HT1080 (cell line): ENCODE measurements around the gene KRTAP19-1. TPM values are rescaled to one million over a fixed set of nuclear protein-coding genes. Genes with fewer than 3 reads are reported as not detected.
"Not testable (repeated sequence)": the region's sequence is repeated elsewhere in the genome, so short reads cannot be mapped to it uniquely, and the experiment has no call there.

Experiments used
- DNase-seq: peaks from one replicate; pipeline ENCODE4 v3.0.0-alpha.2; 2015; ENCODE audit warnings: low read depth
- polyA plus RNA-seq, 2 experiments: library from polyadenylated mRNA; depleted of rRNA; stranded (reverse); fragments of >200 nt; gene quantifications; 2 replicates each; pipeline ENCODE4 v1.2.3, GENCODE V29; 2015
- total RNA-seq: library from RNA; depleted of rRNA; stranded (reverse); fragments of >200 nt; shearing (Covaris generic); gene quantifications from 2 replicates; pipeline ENCODE4 v1.2.3, GENCODE V29; 2014; rRNA removed

The KRTAP19-1 gene
- not detected in 2 replicates for total RNA-seq
- polyA plus RNA-seq (2015; cell fraction: cytosol; rRNA removed) = not detected in 2 replicates
- polyA plus RNA-seq (2015; cell fraction: nucleus; rRNA removed) = not detected in 2 replicates

DNA sequence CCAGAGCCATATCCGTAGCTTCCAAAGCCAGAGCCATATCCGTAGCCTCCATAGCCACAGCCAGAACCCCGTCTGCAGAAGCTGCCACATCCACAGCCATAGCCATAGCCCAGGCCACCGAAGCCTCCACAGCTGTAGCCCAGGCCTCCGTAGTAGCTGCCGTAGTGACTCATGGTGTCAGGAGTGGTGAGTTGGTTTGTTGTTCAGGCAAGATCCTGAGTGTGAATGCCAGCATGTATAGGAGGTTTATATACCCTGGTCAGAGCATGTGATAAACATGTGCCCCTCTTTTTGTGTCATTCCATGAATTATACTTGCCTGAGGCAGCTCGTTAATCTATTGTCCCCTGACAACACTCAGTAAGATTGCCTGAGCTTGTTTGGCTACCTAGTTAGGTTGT is at the start of gene KRTAP19-1:
KRTAP19-1 (minus strand) TSS at position 223 of the 400 bp plus-strand sequence; CDS start at position 173, 50 bp downstream.
- DNase-seq = peak; percentile 37

DNA sequence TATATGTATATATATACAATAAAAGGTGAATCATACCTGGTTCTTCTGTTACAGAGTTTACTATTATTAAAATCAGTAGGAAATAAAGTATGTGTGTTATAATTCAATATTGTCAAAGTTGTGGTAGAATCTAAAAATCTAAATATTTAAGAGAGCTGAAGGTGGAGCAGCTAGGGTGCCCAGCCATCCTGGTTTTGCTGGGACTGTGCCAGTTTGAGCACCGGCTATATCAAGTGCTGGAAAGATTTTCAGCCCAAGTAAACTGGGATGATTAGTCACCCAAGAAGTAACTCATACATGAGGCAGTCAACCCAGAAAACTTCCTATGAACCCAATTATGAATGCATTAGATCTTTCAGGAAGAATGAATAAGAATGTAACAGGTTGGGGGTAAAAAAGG is 38.7 kb upstream of the KRTAP19-1 start:
- DNase-seq = no peak

DNA sequence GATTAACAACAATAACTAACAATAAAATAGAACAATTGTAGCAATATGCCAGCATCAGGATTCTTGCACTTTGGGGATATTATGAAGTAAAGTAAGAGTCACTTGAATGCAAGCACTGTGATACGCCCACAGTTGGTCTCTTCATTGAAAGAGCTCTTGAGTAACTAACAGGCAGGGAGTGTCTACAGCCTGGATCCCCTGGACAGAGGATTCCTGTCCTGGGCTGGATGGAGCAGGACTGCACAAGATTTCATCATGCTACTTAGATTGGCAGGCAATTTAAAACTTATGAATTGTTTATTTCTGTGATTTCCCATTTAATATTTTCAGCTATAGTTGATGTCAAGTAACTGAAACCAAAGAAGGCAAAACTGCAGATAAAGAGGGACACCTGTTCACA is 35.5 kb upstream of the KRTAP19-1 start:
- no peak for DNase-seq

DNA sequence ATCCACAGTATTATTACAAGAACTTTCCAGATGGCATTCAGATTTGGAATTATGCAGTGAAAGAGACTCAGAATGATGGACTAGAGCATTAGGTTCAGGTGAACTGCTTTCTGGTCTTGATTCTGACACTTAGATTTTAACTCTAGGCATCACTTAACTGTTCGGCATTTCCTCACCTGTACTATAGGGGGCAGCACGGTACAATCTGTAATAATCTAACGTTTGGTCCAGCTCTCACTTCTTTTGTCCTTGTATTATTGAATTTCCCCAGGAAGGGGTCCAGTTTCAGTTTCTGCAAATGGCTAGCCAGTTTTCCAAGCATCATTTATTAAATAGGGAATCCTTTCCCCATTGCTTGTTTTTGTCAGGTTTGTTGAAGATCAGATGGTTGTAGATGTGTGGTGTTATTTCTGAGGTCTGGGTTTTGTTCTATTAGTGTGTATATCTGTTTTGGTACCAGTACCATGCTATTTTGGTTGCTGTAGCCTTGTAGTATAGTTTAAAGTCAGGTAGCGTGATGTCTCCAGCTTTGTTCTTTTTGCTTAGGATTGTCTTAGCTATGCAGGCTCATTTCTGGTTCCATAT is 25.5 kb upstream of the KRTAP19-1 start:
- not testable (repeated sequence) for DNase-seq

DNA sequence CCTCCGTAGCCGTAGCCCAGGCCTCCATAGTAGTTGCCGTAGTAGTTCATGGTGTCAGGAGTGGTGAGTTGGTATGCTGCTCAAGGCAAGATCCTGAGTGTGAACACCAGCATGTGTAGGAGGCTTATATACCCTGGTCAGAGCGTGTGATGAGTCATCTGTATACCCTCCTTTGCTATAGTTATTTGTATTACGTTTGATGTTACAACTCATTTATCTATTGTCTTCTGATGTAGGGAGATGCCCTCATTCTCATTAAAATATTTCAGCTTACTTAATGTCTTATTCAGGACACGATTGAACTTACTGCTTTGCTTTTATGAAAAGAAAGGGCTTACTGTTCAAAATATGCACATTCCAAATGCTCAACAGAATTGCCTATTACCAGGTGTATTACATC is 21.9 kb upstream of the KRTAP19-1 start, which contains the start of gene KRTAP19-5:
KRTAP19-5 (minus strand) TSS at position 101 of the 400 bp plus-strand sequence; CDS start at position 50, 51 bp downstream.
- no peak for DNase-seq

DNA sequence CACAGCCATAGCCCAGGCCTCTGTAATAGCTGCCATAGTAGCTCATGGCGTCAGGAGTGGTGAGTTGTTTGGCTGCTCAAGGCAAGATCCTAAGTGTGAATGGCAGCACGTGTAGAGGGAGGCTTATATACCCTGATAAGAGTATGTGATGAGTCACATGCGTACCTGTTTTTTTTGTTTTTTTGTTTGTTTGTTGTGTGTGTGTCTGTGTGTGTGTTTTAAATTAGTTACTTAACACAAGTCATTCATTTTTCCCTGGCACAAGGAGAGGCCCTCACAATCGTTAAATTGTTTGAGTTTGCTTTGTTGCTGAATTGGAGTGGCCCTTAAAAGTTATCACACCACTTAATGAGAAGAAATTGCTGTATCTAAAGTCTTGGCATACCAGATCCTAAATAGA is 16.9 kb upstream of the KRTAP19-1 start, which contains the start of gene KRTAP19-4:
KRTAP19-4 (minus strand) TSS at position 101 of the 400 bp plus-strand sequence; CDS start at position 46, 55 bp downstream.
- DNase-seq = no peak

DNA sequence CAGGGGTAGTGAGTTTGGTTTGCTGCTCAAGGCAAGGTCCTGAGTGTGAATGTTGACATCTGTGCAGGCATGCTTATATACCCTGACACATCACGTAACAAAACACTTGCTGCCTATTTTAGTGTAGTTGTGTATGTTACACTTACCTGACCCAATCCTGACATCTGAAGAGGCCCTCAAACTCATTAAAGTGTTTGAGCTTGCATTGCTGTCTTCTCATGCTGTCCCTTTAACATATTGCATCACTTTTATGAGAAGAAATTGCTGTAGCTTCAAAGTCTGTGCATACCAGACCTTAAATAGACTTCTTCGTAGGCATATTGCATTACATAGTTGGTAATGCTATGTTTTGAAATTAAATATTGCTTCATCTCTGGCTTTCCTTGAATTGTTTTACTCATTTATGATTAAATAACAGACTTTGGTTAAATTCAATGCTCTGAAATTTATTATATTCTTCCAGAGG is 11.8 kb upstream of the KRTAP19-1 start, which contains the start of gene KRTAP19-3:
KRTAP19-3 (minus strand) TSS at position 51 of the 466 bp plus-strand sequence. CDS start 56 bp downstream, outside the sequence.
- DNase-seq = no peak

DNA sequence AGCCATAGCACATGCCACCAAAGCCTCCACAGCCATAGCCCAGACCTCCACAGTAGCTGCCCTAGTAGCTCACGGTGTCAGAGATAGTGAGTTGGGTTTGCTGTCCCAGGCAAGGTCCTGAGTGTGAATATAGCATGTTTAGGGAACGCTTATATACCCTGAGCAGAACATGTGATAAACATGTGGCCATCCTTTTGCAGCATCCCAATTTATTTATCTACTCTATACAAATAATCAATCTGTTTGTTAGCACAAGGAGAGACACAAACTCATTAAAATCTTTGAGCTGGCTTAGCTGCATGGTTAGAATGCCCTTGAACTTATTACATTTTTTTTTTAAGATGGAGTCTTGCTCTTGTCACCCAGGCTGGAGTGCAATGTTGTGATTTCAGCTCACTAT is 7.2 kb upstream of the KRTAP19-1 start, which contains the start of gene KRTAP19-2:
KRTAP19-2 (minus strand) TSS at position 101 of the 400 bp plus-strand sequence; CDS start at position 13, 88 bp downstream.
- no peak for DNase-seq

DNA sequence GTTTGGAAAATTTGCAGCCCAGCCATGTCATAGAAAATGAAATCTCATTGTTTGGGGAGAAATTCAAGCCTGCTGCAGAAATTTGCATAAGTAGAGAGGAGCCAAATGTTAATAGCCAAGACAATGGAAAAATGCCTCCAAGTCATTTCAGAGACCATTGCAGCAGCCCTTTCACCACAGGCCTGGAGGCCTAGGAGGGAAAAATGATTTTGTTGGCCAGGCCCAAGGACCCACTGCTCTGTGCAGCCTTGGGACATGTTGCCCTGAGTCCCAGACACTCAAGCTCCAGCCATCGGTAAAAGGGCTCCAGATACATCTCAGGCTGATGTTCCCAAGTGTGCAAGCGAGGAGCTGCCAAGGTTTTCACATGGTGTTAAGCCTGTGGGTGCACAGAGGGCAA is 6.0 kb upstream of the KRTAP19-1 start:
- DNase-seq = no peak

DNA sequence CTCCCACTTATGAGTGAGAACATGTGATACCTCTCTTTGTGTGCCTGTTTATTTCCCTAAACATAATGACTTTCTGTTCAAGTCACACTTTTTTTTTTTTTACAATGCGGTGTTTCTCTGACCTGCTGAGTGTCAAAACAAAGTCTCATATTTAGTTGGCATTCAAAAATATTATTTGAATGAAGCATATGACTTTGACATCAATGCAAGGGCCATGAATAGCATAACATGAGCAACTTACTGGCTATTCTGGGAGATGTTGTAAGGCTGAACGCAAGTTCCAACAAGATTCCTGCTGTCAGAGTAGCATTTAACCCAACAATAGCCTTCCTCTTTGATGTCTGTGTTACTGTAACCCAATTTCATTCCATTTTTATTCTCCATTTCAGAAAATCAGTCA is 2.0 kb upstream of the KRTAP19-1 start:
- no peak for DNase-seq

DNA sequence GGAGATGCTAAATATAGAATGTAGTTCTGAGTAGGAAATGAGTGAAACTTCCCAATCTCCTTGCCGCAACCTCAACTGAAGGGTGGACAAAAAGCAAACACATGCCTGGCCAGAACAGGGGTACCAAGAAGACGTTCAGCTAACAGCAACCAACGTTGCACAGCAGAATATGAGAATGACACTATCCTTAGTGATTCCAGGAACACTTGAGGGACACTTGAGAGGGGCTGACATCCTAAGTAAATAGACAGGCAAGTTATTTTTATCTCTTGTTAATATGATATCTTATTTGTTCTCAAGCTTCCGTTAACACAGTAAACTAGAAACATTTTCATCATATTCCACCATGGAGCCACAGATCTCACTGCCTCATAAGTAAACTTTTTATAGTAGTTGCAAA is 908 bp downstream of the KRTAP19-1 start:
- DNase-seq = no peak

DNA sequence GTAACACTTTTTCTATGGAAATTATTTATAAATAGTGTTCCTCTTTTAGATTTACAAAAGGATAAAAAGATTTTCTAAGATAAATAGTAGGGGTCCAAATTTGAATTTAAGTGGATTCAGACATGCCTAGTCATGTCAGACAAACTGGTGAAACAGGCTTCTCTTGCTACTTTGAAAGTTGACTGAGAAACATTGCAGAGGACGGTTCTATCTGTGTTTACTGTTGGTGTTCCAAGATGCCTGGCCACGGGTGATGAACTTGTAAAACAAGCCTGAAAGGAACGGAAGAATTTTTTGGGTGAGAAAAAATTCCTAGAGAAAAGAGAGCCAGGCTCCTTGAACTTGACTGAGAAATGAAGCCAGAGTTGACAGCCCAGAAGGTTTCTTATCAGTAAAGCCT is 2.2 kb downstream of the KRTAP19-1 start:
- DNase-seq = no peak

DNA sequence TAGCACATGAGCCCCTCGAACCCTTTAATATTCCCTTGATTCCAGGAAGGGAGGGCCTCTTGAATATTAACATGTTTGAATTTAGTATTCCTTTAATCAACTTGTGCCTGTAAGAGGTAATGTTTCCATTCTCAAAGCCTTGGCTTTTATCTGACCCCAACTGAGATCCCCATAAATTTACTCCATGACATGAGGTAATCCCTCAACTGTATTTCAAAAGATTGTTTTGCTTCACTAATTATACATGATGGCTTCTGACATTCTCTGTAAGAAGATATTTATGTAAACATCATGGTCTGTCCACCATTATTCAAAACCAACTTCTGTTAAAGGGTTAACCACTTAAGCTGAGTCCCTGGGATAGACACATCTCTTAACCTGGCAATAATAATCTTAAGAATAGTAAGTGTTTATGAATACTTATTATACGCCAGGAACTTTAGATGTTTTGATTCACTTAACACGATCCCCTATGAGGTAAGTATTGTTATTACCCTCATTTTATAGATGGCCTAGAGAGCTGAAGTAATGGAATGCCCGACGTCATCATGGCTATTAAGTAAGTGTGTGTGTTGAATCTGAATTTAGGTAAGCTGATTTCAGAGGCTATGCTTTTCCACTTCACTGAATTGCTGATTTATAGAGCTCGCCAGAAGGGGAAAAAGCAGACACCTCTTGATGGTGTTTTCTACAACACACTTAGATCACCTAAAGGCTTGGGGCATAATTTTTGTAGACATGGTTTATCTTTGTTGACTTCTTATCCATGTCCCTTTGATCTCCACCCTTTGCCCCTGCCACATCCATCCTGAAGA is 11.1 kb downstream of the KRTAP19-1 start:
- no peak for DNase-seq

DNA sequence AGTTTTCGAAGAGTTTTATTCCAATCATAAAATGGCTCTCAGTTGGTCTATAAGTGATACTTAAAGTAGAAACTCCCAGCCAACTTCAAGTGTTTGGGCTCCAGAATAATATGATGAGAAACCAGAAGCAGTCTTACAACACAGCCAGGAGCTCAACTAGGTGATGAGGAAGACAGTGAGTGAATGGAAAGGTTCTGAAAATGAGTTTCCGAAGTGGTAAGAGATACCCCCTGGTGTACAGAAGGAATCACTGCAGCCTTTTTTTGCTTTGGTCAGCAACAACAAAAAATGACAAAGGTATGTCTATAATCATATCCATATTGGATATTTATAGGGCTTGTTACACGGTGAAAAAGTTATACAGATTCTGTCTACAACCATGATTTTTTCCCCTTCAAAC is 16.5 kb downstream of the KRTAP19-1 start:
- DNase-seq = peak; percentile 36

DNA sequence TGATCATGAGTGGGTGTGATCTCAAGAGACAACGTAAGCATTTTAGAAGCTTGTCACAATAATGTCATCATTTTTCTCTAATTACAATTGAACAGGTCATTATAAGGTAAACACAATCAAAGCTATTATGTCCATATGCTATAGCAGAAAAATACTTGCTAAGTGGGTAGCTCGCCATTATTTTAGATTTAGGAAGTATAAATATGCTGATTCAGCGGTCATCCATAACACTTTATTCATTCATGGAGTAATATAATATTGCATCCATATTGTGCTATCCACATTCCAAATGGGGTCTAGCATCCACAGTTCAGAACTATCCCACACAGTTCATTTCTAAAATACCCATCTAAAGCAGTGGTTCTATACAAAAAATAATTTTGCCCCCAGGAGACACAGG is 31.7 kb downstream of the KRTAP19-1 start:
- no peak for DNase-seq

DNA sequence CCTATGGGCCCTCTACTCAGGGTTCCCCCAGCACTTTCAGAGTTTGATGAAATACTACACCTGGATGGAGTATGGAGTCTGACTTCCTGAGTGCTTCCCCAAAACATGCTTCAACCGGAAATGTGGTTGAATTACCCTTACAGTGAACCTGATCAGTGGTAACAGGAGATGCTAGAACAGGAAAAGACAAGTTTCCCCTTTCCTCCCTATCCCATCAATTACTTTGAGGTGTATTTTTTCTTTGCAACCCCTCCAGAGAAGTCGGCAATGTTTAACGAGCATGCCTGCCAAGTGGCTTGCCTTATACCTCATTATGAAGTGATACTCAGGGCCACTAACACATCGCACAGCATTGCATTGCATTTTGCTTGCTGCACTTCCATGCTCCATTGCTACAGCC is 33.1 kb downstream of the KRTAP19-1 start:
- peak; percentile 1 for DNase-seq

DNA sequence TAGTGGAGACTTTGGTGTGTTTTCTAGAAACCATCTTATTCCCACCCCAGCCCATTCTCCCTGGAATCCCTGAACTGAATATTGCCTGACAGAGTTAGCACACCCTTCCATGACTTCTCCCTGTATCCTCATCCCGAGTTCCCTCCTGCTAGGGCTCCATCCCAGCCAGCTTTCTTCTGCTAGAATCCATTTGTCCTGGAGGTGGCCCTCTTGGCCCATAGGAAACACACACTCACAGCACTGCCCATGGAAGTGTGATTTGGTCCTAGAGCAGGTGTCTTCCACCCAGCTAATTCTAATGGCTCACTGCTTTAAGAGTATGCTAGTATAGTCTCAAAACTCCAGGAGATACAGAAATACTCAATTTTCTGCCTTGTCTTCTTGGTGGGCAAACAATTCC is 36.0 kb downstream of the KRTAP19-1 start:
- no peak for DNase-seq

DNA sequence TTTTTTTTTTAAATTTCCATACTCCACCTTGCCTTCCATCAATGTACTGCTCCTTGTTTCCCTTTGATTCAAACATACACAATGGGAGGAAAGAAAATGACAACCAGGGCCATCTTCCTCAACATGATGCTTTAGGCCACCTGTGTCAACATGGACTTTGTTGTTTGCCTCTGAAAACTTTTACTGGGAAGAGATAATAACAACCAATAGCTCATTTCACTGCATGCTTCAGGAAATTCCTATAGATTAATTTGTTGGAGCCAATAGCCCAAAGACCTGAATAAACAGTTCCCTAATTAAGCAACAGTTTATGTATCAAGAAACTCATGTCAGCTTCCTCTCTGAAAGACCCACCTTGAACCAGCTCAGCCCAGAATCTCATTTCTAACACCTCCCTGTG is 36.9 kb downstream of the KRTAP19-1 start:
- DNase-seq = no peak

DNA sequence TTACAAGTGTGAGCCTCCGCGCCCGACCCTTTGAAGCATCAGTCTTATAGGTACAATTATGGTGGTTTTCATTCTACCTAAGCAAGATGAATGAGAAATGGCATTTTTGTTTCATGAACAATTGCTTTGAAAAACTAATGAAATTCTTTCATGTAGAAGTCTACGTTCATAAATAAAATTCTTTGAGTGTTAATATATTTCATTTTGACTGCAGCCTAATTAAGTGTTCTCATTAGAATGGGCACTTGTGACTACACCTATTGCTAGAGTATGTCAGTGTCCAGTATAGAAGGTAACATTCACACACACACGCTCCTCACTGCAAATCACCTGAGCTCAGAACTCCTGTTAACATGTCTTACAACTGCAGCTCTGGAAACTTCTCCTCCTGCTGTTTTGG is 40.2 kb downstream of the KRTAP19-1 start, which contains the start of gene KRTAP15-1:
KRTAP15-1 (plus strand) TSS at position 301 of the 400 bp plus-strand sequence; CDS start at position 354, 53 bp downstream.
- DNase-seq = no peak

DNA sequence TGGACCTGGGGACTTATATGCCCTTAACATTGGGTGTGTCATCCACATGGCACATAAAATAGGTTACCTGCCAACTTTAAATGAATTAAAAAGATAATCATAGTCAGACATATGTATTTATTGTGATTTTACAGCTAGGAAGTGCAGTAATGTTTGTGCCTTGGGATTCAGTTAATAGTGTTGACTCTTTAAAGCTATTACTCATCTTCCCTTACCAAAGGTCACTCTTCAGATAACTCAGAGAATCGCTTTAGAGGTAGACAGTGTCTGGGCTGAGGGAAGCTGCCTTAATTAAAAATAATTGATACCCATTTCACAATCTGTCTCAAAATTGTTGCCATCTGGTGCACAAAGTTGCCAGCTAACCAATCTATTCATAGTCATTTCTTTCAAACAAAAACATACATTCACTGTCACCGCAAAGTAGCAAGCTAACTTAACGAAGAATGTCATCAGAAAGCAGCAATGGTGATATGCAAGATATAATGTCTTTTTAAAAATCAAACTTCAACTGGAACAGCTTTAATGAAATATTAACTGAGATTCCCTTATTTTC is 43.1 kb downstream of the KRTAP19-1 start:
- DNase-seq = no peak

DNA sequence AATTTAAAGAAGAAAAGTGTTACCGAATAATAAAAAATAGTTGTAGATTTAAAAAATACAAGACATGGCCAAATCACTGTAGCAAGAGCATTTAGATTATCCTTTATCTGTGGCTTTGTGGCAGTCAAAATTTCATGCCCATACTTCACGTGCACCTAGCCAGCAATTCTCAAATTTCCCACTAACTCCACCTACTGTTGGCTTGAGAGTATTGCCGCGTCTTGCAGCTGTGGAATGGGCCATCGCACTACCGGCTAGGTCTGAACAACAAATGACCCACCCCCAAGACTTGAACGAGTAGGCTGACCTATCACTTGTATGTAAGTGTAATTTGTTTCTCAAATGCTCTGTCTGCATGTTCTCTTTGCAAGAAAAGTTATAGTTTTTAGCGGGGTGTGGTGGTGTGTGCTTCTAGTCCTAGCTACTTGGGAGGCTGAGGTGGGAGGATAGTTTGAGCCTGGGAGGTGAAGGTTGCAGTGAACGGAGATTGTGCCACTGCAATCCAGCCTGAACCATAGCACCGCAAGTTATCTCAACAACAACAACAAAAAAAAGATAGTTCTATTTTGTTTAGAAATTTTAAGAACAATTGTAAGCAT is 46.0 kb downstream of the KRTAP19-1 start:
- peak; percentile 39 for DNase-seq
